ENCODE measurements around the gene MLLT1.

The MLLT1 gene

DNA sequence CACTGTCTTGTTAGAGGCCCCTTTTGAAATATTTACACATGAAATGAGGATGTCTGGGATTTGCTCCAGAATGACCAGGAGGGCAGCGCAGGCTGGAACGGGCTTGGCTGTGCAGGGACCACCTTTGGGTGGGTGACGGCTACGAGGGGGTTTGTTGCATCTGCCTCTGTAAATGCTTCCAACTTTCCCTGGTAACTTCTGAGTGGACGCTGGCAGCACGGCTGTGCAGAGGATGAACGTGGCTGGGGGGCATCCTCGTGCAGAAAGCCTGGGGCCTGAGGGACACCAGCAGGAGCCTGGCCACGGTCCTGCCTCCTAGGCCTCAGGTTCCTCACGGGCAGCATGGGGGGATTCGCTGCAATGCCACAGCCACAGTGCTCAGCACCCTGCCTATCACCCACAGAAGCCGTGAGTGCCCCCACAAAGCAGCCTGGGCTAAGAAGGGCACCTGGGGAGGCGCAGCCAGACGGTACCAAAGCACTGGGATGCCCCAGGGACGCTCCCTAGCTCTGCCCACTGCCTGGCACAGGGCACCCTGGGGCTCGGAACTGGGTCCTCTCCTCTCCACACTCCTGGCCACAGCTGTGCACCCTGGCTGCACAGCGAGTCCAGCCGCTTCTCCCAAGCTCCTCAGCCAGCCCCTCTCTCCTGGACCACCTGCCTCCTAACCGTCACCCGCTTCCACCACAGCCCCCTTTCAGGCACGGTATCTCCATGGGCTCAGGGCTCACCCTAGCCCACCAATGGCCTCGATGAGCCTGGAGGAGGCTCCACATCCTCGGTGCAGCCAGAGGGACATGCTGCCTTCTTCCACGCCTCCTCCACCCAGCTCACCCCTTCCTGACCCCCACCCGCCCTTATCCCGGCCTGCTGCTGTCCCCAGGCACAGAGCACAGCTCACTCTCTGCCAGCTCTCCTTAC, 44.5 kb downstream of the MLLT1 start:
- DNase-seq (ENCODE audit: low read depth in 2 of 2): no peak

DNA sequence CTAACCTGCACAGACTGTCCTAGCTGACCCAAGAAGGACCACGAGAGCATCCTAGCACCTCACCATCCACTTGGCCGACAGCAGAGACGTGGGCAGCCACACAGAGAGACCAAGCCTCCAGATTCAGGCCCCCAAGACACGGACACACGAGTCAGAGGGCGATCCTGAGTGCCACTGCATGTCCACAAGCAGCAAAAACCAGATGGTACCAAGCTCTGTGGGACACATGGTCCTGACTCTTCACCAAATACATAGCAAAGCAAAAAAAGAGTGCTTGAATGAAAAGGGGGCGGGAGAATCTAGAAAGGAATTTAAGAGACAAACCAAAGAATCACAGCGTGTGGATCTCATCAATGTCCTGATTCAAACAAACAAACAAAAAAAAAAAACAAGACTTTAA, 45.2 kb downstream of the MLLT1 start:
- DNase-seq (ENCODE audit: low read depth in 2 of 2): no peak

DNA sequence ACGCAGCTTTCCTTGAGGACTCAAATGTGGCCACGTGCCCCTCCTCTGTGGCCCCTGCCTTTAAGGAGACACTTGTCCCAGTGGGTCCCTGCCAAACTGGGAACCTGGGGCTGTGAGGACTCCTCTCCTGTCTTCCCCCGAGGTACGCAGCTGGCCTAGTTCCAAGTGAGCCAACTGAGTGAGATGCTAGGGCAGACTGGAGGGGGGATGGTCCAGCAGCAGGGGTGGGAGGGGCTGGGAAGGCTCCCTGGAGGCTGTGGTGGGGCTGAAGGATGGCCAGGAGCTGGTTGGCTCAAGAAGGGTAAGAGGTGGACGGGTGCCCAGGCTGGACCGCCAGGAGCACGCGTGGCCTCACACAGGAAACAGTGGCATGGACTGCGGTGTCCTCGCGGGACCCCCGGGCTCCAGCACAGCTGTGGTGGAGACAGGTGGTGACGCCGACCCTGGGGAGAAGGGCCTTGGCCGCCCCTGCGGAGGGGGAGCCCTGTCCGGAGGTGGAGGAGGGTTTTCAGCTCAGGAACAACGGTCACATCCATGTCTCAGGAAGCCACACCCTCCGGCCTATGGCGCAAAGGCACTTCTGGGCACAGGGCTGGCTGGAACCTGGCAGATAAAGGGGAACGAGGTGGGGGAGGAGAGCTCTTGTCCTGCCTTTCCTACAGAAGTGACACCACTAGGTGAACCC, 45.8 kb downstream of the MLLT1 start:
- no peak for DNase-seq (ENCODE audit: low read depth in 2 of 2)

GRCh38 chr19:6233056-6233826, 46.5 kb downstream of the MLLT1 start:
- no peak for DNase-seq (ENCODE audit: low read depth in 2 of 2)

- no peak for DNase-seq (ENCODE audit: low read depth in 2 of 2)
These were observed 47.1 kb downstream of the MLLT1 start for GRCh38 chr19:6232601-6233055.

GRCh38 chr19:6230991-6231448, 48.8 kb downstream of the MLLT1 start:
- no peak for DNase-seq (ENCODE audit: low read depth in 2 of 2)

- DNase-seq (ENCODE audit: low read depth in 2 of 2): no peak
These were observed 49.6 kb downstream of the MLLT1 start for GRCh38 chr19:6229951-6230712.

GRCh38 chr19:6229216-6229913, 50.4 kb downstream of the MLLT1 start:
- DNase-seq (ENCODE audit: low read depth in 2 of 2): no peak

GRCh38 chr19:6228551-6229215, 51.1 kb downstream of the MLLT1 start:
- DNase-seq (ENCODE audit: low read depth in 2 of 2): no peak

DNA sequence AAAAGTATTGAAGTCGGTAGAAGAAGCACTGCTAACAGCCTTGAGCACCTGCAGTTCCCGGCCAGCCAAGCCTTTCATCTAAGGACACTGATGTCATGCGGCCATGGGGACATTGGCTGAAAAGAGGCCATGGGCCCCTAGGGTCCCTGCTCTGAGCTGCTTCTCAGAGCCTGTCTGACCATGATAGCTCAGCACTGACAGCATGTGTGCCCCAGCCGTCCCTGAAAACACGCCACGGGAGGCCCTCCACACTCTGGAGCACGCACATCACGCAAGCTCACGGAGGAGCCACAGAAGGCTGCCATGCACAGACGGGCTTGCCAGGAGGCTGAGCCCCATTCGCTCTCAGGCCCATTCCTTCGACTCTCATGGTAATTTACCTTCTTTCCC, 51.8 kb downstream of the MLLT1 start:
- no peak for DNase-seq (ENCODE audit: low read depth in 2 of 2)

- no peak for DNase-seq (ENCODE audit: low read depth in 2 of 2)
These were observed 52.4 kb downstream of the MLLT1 start for GRCh38 chr19:6227156-6227935.

DNA sequence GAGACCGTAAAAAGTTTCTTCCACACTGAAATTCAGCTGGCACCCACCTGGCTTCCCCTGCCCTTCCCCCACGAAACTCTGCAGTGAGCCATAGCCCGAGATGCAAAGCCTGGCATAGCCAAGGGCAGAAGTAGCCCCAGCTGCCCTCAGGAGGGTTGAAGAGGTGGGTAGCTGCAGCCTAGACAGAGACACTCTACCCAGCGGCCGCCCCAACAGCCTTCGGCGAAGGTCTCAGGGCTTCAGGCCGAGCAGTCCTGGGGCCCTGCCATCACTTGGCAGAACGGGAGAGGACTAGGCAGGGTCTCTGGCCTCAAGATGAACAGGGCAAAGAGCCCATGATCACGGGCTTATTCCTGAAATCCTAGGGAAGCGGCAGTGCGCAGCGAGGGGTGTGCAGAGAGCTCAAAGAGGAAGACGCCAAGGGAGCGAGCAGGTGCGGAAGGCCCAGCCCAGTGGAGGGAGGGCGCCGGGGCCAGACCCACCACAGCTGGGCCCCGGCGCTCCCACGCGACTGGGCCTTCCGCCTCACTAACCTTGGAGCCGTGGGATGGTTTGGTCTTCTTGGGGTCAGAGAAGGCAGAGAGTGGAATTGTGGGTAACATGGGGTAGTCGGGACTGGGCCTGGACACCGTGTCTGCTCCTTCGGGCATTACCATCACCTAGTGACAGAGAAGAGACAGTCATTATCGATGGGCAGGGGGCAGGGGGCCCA, 53.2 kb downstream of the MLLT1 start:
- DNase-seq (ENCODE audit: low read depth in 2 of 2): no peak

DNA sequence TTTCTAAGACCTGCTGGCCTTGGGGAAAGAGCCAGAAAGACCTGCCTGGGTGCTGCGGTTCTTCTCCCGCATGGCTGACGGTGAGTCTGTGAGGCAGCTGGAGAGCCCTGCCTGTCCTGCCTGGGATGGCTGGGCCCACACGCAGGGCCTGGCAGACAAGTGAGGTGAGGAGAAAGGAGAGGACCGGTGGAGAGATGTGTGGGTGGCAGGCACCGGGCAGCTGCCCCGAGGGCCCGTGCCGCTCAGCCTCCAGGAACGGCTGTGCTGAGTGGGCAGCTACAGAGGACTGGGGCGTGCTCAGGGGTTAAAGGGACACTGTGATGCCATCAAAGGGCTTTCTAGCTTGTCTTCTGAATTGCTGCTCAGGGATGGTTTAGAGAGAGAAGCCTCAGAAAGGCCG, 53.8 kb downstream of the MLLT1 start:
- DNase-seq (ENCODE audit: low read depth in 2 of 2): no peak

GRCh38 chr19:6225232-6225865, 54.4 kb downstream of the MLLT1 start:
- DNase-seq (ENCODE audit: low read depth in 2 of 2): no peak

GRCh38 chr19:6224308-6224675, 55.5 kb downstream of the MLLT1 start:
- DNase-seq (ENCODE audit: low read depth in 2 of 2): no peak

GRCh38 chr19:6223461-6224307, 56.1 kb downstream of the MLLT1 start:
- no peak for DNase-seq (ENCODE audit: low read depth in 2 of 2)

- no peak for DNase-seq (ENCODE audit: low read depth in 2 of 2)
These were observed 56.9 kb downstream of the MLLT1 start for GRCh38 chr19:6222884-6223283.

Measured in stimulated activated CD4-positive, alpha-beta T cell treated with anti-CD3 and anti-CD28 coated beads, Interleukin-12 subunit alpha, Interleukin-12 subunit beta, amount 100 ng/mL, for 24 hours (primary cell).